HG02623 (cell line): ENCODE measurements around the gene SPDYE4.

Source experiments
- ATAC-seq: cut with Tn5 transposase; IDR thresholded peaks from one replicate; pipeline ENCODE4 v1.9.1; 2021; ENCODE audit warnings: moderate library complexity; ENCODE audit not compliant: unreplicated experiment

SPDYE4 gene

GRCh38 chr17:8713878-8714277 is 44.5 kb downstream of the SPDYE4 start:
- no peak for ATAC-seq

GRCh38 chr17:8713315-8713714 is 45.0 kb downstream of the SPDYE4 start:
- ATAC-seq, result no peak

- ATAC-seq, result no peak
These were observed 45.6 kb downstream of the SPDYE4 start for GRCh38 chr17:8712698-8713097.

GRCh38 chr17:8711291-8711690 is 47.1 kb downstream of the SPDYE4 start:
- ATAC-seq, result no peak

GRCh38 chr17:8710813-8711212 is 47.5 kb downstream of the SPDYE4 start:
- ATAC-seq, result no peak

GRCh38 chr17:8709006-8709405 is 49.3 kb downstream of the SPDYE4 start:
- ATAC-seq, result no peak

GRCh38 chr17:8708025-8708461 is 50.3 kb downstream of the SPDYE4 start:
- no peak for ATAC-seq

DNA sequence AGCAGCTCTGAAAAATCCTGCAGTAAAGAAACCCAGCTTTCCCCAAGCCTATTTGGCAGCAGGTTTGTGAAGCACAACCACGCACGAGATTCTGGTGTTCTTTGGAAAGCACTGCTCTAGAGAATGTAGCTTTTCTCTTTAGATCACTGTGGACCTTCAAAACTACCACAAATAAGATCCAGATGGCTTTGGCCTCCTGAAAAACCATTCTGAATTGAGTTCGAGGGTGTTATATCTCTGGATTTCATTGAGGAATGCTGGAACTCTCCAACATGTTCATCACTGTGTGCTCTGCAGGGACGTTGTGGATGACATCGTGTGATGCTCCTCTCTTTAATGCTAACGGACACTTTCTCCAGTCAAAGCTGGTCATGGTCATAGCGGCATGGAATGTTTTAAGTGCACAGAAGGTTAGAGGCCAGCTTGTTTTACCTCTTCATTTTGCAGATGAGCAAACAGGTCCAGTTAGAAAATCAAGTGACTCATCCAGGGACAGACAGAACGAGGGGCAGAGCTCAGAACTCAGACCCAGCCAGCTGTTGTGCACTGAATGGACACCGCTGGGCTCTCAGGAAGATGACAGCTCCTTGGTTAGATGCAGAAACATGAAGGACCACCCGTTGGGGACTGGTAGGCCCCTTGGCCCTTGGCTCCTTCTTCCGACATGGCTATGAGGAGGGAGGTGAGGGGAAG is 50.9 kb downstream of the SPDYE4 start:
- ATAC-seq, result no peak

GRCh38 chr17:8706431-8706830 is 51.9 kb downstream of the SPDYE4 start:
- ATAC-seq, result no peak

DNA sequence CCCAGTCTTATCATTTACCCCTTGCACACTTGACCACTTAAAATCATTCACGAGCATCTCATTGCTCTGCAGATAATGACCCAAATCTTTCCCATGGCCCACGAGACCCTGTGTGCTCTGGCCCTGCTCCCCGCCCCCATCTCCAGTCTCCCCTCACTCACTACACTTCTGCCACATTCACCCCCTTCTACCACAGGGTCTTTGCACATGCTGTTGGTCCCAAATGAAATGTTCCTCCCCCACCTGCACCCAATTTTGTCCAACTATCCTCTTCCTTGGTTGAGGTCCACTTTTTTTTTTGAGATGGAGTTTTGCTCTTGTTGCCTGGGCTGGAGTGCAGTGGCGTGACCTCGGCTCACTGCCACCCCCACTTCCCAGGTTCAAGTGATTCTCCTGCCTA is 52.9 kb downstream of the SPDYE4 start:
- ATAC-seq, result no peak

DNA sequence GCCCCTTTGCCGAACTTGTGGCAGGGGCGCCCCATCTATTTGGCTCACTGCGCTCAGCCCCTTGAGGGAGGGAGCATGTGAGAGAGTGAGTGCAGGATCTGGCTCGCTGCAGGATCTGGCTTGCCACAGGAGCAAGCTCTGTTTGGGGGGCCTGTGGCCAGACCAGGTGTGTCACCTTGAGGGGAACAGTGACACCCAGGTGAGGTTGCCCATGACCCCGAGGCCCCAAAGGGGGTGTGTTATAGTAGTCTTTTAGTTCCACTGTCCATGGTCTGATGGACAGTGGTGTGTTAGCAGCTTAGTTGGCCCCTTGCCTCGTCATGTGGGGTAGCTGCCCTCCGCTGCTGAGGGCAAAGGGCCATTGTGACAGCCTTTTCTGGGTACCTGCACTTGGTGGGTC is 55.3 kb downstream of the SPDYE4 start:
- ATAC-seq, result no peak

DNA sequence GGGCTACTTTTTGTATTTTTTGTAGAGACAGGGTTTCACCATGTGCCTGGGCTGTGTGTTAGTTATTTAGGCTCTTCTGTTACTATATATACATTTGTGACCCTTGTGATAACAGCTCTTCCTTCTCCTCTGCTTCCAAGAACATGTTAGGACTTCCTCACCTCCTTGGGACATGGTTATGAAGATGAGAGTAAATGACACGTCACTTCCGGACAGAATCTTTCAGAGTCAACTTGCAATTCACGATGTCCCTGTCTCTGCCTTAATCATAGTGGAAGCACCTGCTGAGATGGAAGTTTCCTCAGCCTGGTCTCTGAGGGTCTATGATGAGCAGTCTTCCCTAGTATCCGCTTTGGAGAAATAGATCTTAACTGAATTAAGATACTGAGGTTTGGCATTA is 56.6 kb downstream of the SPDYE4 start:
- no peak for ATAC-seq

DNA sequence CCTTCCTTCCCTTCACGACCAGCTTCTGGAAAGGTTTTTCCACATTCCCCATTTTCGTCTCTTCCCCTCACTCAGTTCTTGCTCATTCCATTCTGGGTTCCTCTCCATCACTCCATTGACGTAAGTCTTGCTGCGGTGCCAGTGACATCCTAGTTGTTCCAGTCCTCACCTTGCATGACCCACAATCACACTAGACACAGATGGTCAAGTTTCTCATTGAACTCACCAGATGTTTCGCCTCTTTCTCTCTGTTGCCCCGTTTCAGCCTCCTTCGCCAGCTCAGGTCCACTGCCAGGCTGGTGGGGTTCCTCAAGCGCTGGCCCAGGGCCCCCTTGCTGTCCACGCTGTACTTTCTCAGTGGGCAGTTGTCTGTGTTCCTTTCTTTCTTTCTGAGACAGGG is 57.1 kb downstream of the SPDYE4 start:
- ATAC-seq, result no peak
